HEK293 (cell line): Measurements from ENCODE around the gene STRC.
"Not testable (repeated sequence)": the region's sequence is repeated elsewhere in the genome, so short reads cannot be mapped to it uniquely, and the experiment has no call there.

Experiments used
- CTCF ChIA-PET: fragments of 350-600 bp; formaldehyde crosslinking; extraction: SDS; loops from one replicate; lab custom pipeline; 2021; ENCODE audit warnings: antibody characterized with exemption; lab: Yijun Ruan, JAX
- POLR2A ChIA-PET: fragments of 300-600 bp; formaldehyde crosslinking; extraction: SDS; loops from one replicate; lab custom pipeline; 2020; ENCODE audit warnings: antibody characterized with exemption, inconsistent platforms; lab: Yijun Ruan, JAX
- H3K27ac ChIP-seq: fragments of 200-500 bp; sonication (Bioruptor generic); 2 replicates; pipeline ENCODE4 v1.5.1; 2014; ENCODE audit warnings: low read depth, low read length, control low read depth, inconsistent platforms; ENCODE audit errors: extremely low read depth
- H3K36me3 ChIP-seq, 2 experiments: fragments of 200-500 bp in 1 of 2; sonication (Bioruptor generic) in 1 of 2; 1 replicate in 1 of 2; 2 replicates in 1 of 2; pipeline ENCODE4 v1.5.1; 2014 to 2017; ENCODE audit warnings: inconsistent platforms in 2 of 2, low read length in 2 of 2; ENCODE audit not compliant: control insufficient read depth in 2 of 2, insufficient read depth in 1 of 2
- H3K4me1 ChIP-seq: fragments of 200-500 bp; sonication (Bioruptor generic); 2 replicates; pipeline ENCODE4 v1.5.1; 2014; ENCODE audit warnings: mild to moderate bottlenecking, low read length, inconsistent platforms; ENCODE audit not compliant: control insufficient read depth, insufficient read depth
- H3K4me3 ChIP-seq: 2 replicates; pipeline ENCODE4 v1.5.1; 2011; ENCODE audit warnings: low read depth, mild to moderate bottlenecking, control low read depth, low read length, moderate library complexity
- H3K9me3 ChIP-seq: fragments of 200-500 bp; sonication (Bioruptor generic); 2 replicates; pipeline ENCODE4 v1.5.1; 2014; ENCODE audit warnings: low read depth, low read length, inconsistent platforms; ENCODE audit not compliant: control insufficient read depth, insufficient read depth
- CTCF ChIP-seq: fragments of 450-650 bp; formaldehyde crosslinking; IDR thresholded peaks from 2 replicates; pipeline ENCODE4 v1.5.1; 2016; ENCODE audit warnings: missing biosample characterization, missing genetic modification characterization
- YY1 ChIP-seq: fragments of 450-650 bp; formaldehyde crosslinking; IDR thresholded peaks from 2 replicates; pipeline ENCODE4 v1.5.1; 2018; ENCODE audit warnings: missing biosample characterization, missing genetic modification characterization
- ZBTB10 ChIP-seq: fragments of 450-650 bp; formaldehyde crosslinking; IDR thresholded peaks from 2 replicates; pipeline ENCODE4 v1.5.1; 2016; ENCODE audit warnings: missing biosample characterization, missing genetic modification characterization
- ZBTB21 ChIP-seq: fragments of 450-650 bp; formaldehyde crosslinking; IDR thresholded peaks from 2 replicates; pipeline ENCODE4 v1.5.1; 2017; ENCODE audit warnings: missing biosample characterization, missing genetic modification characterization
- ZBTB44 ChIP-seq: fragments of 450-650 bp; IDR thresholded peaks from 2 replicates; pipeline ENCODE4 v1.5.1; 2018; ENCODE audit warnings: missing biosample characterization, mild to moderate bottlenecking, missing genetic modification characterization
- ZFP41 ChIP-seq: fragments of 450-650 bp; formaldehyde crosslinking; IDR thresholded peaks from 2 replicates; pipeline ENCODE4 v1.5.1; 2016; ENCODE audit warnings: missing biosample characterization, missing genetic modification characterization, borderline replicate concordance
- ZNF121 ChIP-seq: fragments of 450-650 bp; formaldehyde crosslinking; IDR thresholded peaks from 2 replicates; pipeline ENCODE4 v1.5.1; 2016; ENCODE audit warnings: missing biosample characterization, missing genetic modification characterization
- ZNF221 ChIP-seq: fragments of 450-650 bp; formaldehyde crosslinking; IDR thresholded peaks from 2 replicates; pipeline ENCODE4 v1.5.1; 2017; ENCODE audit warnings: missing biosample characterization, missing genetic modification characterization, borderline replicate concordance
- ZNF24 ChIP-seq: fragments of 450-650 bp; formaldehyde crosslinking; IDR thresholded peaks from 2 replicates; pipeline ENCODE4 v1.5.1; 2016; ENCODE audit warnings: missing biosample characterization, missing genetic modification characterization
- ZNF280C ChIP-seq: fragments of 450-650 bp; formaldehyde crosslinking; IDR thresholded peaks from 2 replicates; pipeline ENCODE4 v1.5.1; 2016; ENCODE audit warnings: missing biosample characterization, missing genetic modification characterization
- ZNF302 ChIP-seq: fragments of 450-650 bp; formaldehyde crosslinking; IDR thresholded peaks from 2 replicates; pipeline ENCODE4 v1.5.1; 2016; ENCODE audit warnings: missing biosample characterization, missing genetic modification characterization, low read depth
- ZNF341 ChIP-seq: fragments of 450-650 bp; formaldehyde crosslinking; IDR thresholded peaks from 2 replicates; pipeline ENCODE4; 2016; ENCODE audit warnings: low read depth, missing biosample characterization, missing genetic modification characterization
- ZNF561 ChIP-seq: fragments of 450-650 bp; IDR thresholded peaks from 2 replicates; pipeline ENCODE4 v1.5.1; 2018; ENCODE audit warnings: missing biosample characterization, missing genetic modification characterization, borderline replicate concordance

Gene STRC

GRCh38 chr15:43626937-43627336, 8.3 kb upstream of the STRC start:
- H3K9me3 ChIP-seq, POLR2A ChIA-PET, H3K36me3 ChIP-seq, CTCF ChIA-PET, H3K4me1 ChIP-seq, H3K27ac ChIP-seq, H3K4me3 ChIP-seq: not testable (repeated sequence)
- TF ChIP-seq ZNF121 (tag by site-specific recombination) = peak; percentile 55; the same call in 1 of the 2 replicates

GRCh38 chr15:43625106-43625505, 6.5 kb upstream of the STRC start:
- ChIA-PET POLR2A (no interaction called here), CTCF (interaction anchor here (0.6 kb wide), 1 partner anchor 145 kb away, joined by 4 read pairs; no protein-coding TSS in a partner anchor)
- H3K27ac ChIP-seq = no peak overlapping the region
- no peak overlapping the region for H3K4me3 ChIP-seq
- TF ChIP-seq ZFP41 (tag by site-specific recombination) = no peak
- TF ChIP-seq ZNF561 (tag by site-specific recombination) = no peak
- no peak for TF ChIP-seq ZNF341 (tag by site-specific recombination)
- no peak for TF ChIP-seq YY1
- no peak for TF ChIP-seq ZBTB44 (tag by site-specific recombination)
- TF ChIP-seq ZNF302 (tag by site-specific recombination) = no peak
- no peak for TF ChIP-seq ZNF280C (tag by site-specific recombination)
- no peak for TF ChIP-seq ZBTB10
- TF ChIP-seq CTCF (tag by site-specific recombination) = no peak
- TF ChIP-seq ZBTB21 (tag by site-specific recombination) = no peak
- TF ChIP-seq ZNF221 = no peak
- no peak for TF ChIP-seq ZNF24 (tag by site-specific recombination)
- H3K4me1 ChIP-seq = no peaks in the 10 kb centered on the region
- no peaks in the 10 kb centered on the region for H3K36me3 ChIP-seq
- H3K9me3 ChIP-seq = no peaks in the 10 kb centered on the region

- H3K4me3 ChIP-seq, H3K4me1 ChIP-seq, H3K9me3 ChIP-seq, H3K27ac ChIP-seq, CTCF ChIA-PET, H3K36me3 ChIP-seq, POLR2A ChIA-PET: not testable (repeated sequence)
Observed at GRCh38 chr15:43622068-43622799, 3.6 kb upstream of the STRC start.

- H3K4me3 ChIP-seq, H3K4me1 ChIP-seq, H3K9me3 ChIP-seq, H3K27ac ChIP-seq, POLR2A ChIA-PET, H3K36me3 ChIP-seq, CTCF ChIA-PET: not testable (repeated sequence)
Observed at GRCh38 chr15:43617750-43618149, 850 bp downstream of the STRC start.
